Tibial artery (tissue), 4 donors: Measurements from ENCODE around the gene PTPRN2.

Experiments
- DNase-seq, 2 donors: peaks; one replicate each; pipeline ENCODE4 v3.0.0-alpha.2; 2019
- H3K27ac ChIP-seq, 2 donors: fragments of 200-600 bp; sonication (generic) in 1 of 2; 1 replicate in 1 of 2; 2 replicates in 1 of 2; pipeline ENCODE4 v1.5.1; 2018 to 2019; ENCODE audit warnings: mild to moderate bottlenecking in 1 of 2
- H3K27me3 ChIP-seq, 2 donors: fragments of 200-600 bp; sonication (generic) in 1 of 2; one replicate each; pipeline versions ENCODE4 v1.5.1 to v1.6.0; 2016 to 2019
- H3K36me3 ChIP-seq, 3 donors: fragments of 200-600 bp; sonication (generic) in 2 of 3; one replicate each; pipeline ENCODE4 v1.5.1; 2016 to 2019; ENCODE audit warnings: mild to moderate bottlenecking in 2 of 3
- H3K4me1 ChIP-seq, 4 donors: fragments of 200-600 bp; sonication (generic) in 2 of 4; 1 replicate in 3 of 4; 2 replicates in 1 of 4; pipeline ENCODE4 v1.5.1; 2016 to 2019
- H3K4me3 ChIP-seq, 2 donors: fragments of 200-600 bp; sonication (generic) in 1 of 2; 1 replicate in 1 of 2; 2 replicates in 1 of 2; pipeline ENCODE4 v1.5.1; 2018 to 2019; ENCODE audit warnings: mild to moderate bottlenecking in 2 of 2
- H3K9me3 ChIP-seq, 3 donors: fragments of 200-600 bp; sonication (generic) in 1 of 3; one replicate each; pipeline ENCODE4 v1.5.1; 2016 to 2019
- CTCF ChIP-seq, 2 experiments: fragments of 200-600 bp in 1 of 2; fragments of 450-650 bp in 1 of 2; IDR thresholded peaks; one replicate each; pipeline ENCODE4 v1.5.1; 2017 to 2019; ENCODE audit warnings: antibody characterized with exemption in 2 of 2, mild to moderate bottlenecking in 1 of 2, moderate library complexity in 1 of 2
- intact Hi-C: fragments of 100-400 bp; cut with DNase I; formaldehyde crosslinking; loops from one replicate; pipeline ENCODE4 v1.15.0; 2023; ENCODE audit warnings: low total_unique reads

The PTPRN2 gene

GRCh38 chr7:157976406-157976805, 611.2 kb downstream of the PTPRN2 start:
- peaks cover 2 to 25% (median 20%) of the 10 kb centered on the region in 3 donors for H3K9me3 ChIP-seq
- H3K4me1 ChIP-seq, result no peaks in the 10 kb centered on the region
- peak in 1 of 2 donors; percentile 39 for DNase-seq
- no peak for TF ChIP-seq CTCF (IDR thresholded peaks at IDR 0.05)
- no peak overlapping the region for H3K4me3 ChIP-seq
- no peaks in the 10 kb centered on the region for H3K36me3 ChIP-seq
- H3K27me3 ChIP-seq, result no peaks in the 10 kb centered on the region
- no peak overlapping the region for H3K27ac ChIP-seq
- intact Hi-C loops, result no loop called here

- peak in 1 of 2 donors; percentile 44 for DNase-seq
- H3K27ac ChIP-seq, result no peak overlapping the region
- no peaks in the 10 kb centered on the region for H3K36me3 ChIP-seq
- no peak for TF ChIP-seq CTCF (IDR thresholded peaks at IDR 0.05)
- H3K4me3 ChIP-seq, result no peak overlapping the region
- H3K9me3 ChIP-seq, result peaks cover 2 to 25% (median 20%) of the 10 kb centered on the region in 3 donors
- no peaks in the 10 kb centered on the region for H3K27me3 ChIP-seq
- H3K4me1 ChIP-seq, result no peaks in the 10 kb centered on the region
- intact Hi-C loops, result no loop called here
These were observed 611.9 kb downstream of the PTPRN2 start for GRCh38 chr7:157975401-157976372.

- H3K4me1 ChIP-seq, result no peaks in the 10 kb centered on the region
- H3K36me3 ChIP-seq, result no peaks in the 10 kb centered on the region
- TF ChIP-seq CTCF (IDR thresholded peaks at IDR 0.05), result no peak
- intact Hi-C loops, result no loop called here
- H3K4me3 ChIP-seq, result no peak overlapping the region
- DNase-seq, result peak in 1 of 2 donors; percentile 32
- no peak overlapping the region for H3K27ac ChIP-seq
- H3K9me3 ChIP-seq, result peaks cover 2 to 25% (median 20%) of the 10 kb centered on the region in 3 donors
- no peaks in the 10 kb centered on the region for H3K27me3 ChIP-seq
These were observed 612.9 kb downstream of the PTPRN2 start for GRCh38 chr7:157974678-157975230.

- Histone ChIP-seq H3K9me3 (peaks cover 2 to 25% (median 20%) of the 10 kb centered on the region in 3 donors), H3K4me3 (no peak overlapping the region), H3K36me3 (no peaks in the 10 kb centered on the region), H3K27ac (no peak overlapping the region), H3K4me1 (no peaks in the 10 kb centered on the region), H3K27me3 (no peaks in the 10 kb centered on the region)
- intact Hi-C loops, result no loop called here
- DNase-seq, result peak in 1 of 2 donors; percentile 56
- no peak for TF ChIP-seq CTCF (IDR thresholded peaks at IDR 0.05)
These were observed 613.5 kb downstream of the PTPRN2 start for GRCh38 chr7:157973971-157974677.

- peaks cover 2 to 25% (median 20%) of the 10 kb centered on the region in 3 donors for H3K9me3 ChIP-seq
- intact Hi-C loops, result no loop called here
These were observed 614.7 kb downstream of the PTPRN2 start for GRCh38 chr7:157972914-157973313.

More at GRCh38 chr7:157972914-157973313, 614.7 kb downstream of the PTPRN2 start:
- H3K36me3 ChIP-seq, result no peaks in the 10 kb centered on the region
- no peaks in the 10 kb centered on the region for H3K4me1 ChIP-seq
- DNase-seq, result no peak
- H3K27me3 ChIP-seq, result no peaks in the 10 kb centered on the region
- no peak overlapping the region for H3K4me3 ChIP-seq
- no peak overlapping the region for H3K27ac ChIP-seq
- TF ChIP-seq CTCF (IDR thresholded peaks at IDR 0.05), result no peak
